ENCODE results near the gene KLHL13.
"Not testable (repeated sequence)": the region's sequence is repeated elsewhere in the genome, so short reads cannot be mapped to it uniquely, and the experiment has no call there.

GRCh38 chrX:118124243-118124642 is 7.6 kb upstream of the KLHL13 start:
- TF ChIP-seq ZNF384 (IDR thresholded peaks at IDR 0.05); FOXA1 (IDR thresholded peaks at IDR 0.05); FOXM1 (IDR thresholded peaks at IDR 0.05; ENCODE audit: borderline replicate concordance); SUZ12 (IDR thresholded peaks at IDR 0.05); ELF4 (IDR thresholded peaks at IDR 0.05); BHLHE40 (IDR thresholded peaks at IDR 0.05; ENCODE audit: borderline replicate concordance); SP1 (IDR thresholded peaks at IDR 0.05): not testable (repeated sequence)

Data from HEK293T (cell line).